HCT116 (cell line): Measurements from ENCODE around the gene TTC33. TPM values are rescaled to one million over a fixed set of nuclear protein-coding genes. Genes with fewer than 3 reads are reported as not detected.

Experiments
- ATAC-seq: fragments of 200-7000 bp; cut with Tn5 transposase; 2 replicates; pipeline ENCODE4 v1.9.1; 2020; ENCODE audit warnings: mild to moderate bottlenecking, moderate library complexity
- BruUV-seq: library from RNA; stranded (reverse); fragments of 400-500 nt; replicated peaks from 2 replicates; lab custom pipeline; 2021; lab: Mats Ljungman, UMichigan
- CTCF ChIA-PET: fragments of 300-600 bp; sonication (Branson Sonifier 250); formaldehyde crosslinking; loops from one replicate; lab custom pipeline; 2021; ENCODE audit warnings: antibody characterized with exemption; lab: Charles Lee
- POLR2A ChIA-PET: fragments of 300-600, 350-600 bp; sonication (Branson Sonifier 250); formaldehyde crosslinking; loops from one replicate; lab custom pipeline; 2021; ENCODE audit warnings: antibody characterized with exemption; lab: Charles Lee
- RAD21 ChIA-PET, 2 experiments: fragments of 300-600 bp; sonication (Branson Sonifier 250); formaldehyde crosslinking; loops; one replicate each; lab custom pipeline; 2023; ENCODE audit warnings: low total read pairs in 2 of 2; ENCODE audit not compliant: uncharacterized antibody in 2 of 2, unreplicated experiment in 2 of 2, low non-redundant PET in 1 of 2; lab: Charles Lee
- DNase-seq: peaks from one replicate; pipeline ENCODE4 v3.0.0-alpha.2; 2010; ENCODE audit warnings: low read depth, low spot score
- H2AFZ ChIP-seq: fragments of 200-600 bp; shearing (Covaris generic), sonication (generic); 2 replicates; pipeline ENCODE4 v1.6.1; 2017; ENCODE audit warnings: low read depth, mixed run types, mixed read lengths, antibody characterized with exemption, low read length; ENCODE audit not compliant: poor library complexity, severe bottlenecking
- H3K27ac ChIP-seq: 2 replicates; pipeline ENCODE4 v1.5.1; 2012; ENCODE audit warnings: low read depth, low read length
- H3K27me3 ChIP-seq: fragments of 200-600 bp; sonication (generic); 2 replicates; pipeline ENCODE4 v1.6.1; 2016; ENCODE audit warnings: mixed run types, low read length, mixed read lengths; ENCODE audit not compliant: insufficient read depth
- H3K36me3 ChIP-seq, 2 experiments: fragments of 200-500 bp in 1 of 2; fragments of 200-600 bp in 1 of 2; sonication (Bioruptor generic) in 1 of 2; sonication (generic) in 1 of 2; 2 replicates each; pipeline versions ENCODE4 v1.5.1 to v1.6.1; 2014 to 2016; ENCODE audit warnings: low read length in 2 of 2, inconsistent platforms in 1 of 2, mixed read lengths in 1 of 2, mixed run types in 1 of 2; ENCODE audit not compliant: insufficient read depth in 2 of 2, control insufficient read depth in 1 of 2
- H3K4me1 ChIP-seq, 2 experiments: fragments of 200-600 bp in 1 of 2; sonication (generic) in 1 of 2; 2 replicates each; pipeline versions ENCODE4 v1.5.1 to v1.6.1; 2012 to 2017; ENCODE audit warnings: low read length in 2 of 2, inconsistent platforms in 1 of 2, mild to moderate bottlenecking in 1 of 2, mixed read lengths in 1 of 2, mixed run types in 1 of 2, moderate library complexity in 1 of 2; ENCODE audit not compliant: insufficient read depth in 2 of 2, control insufficient read depth in 1 of 2
- H3K4me2 ChIP-seq: fragments of 200-600 bp; sonication (generic); 2 replicates; pipeline ENCODE4 v1.6.1; 2017; ENCODE audit warnings: mixed run types, low read length, mixed read lengths
- H3K4me3 ChIP-seq, 2 experiments: fragments of 200-600 bp in 1 of 2; sonication (generic) in 1 of 2; replicated peaks in 1 of 2; 2 replicates each; pipeline ENCODE4 v1.5.1; 2011 to 2016; ENCODE audit warnings: low read length in 2 of 2, control low read depth in 1 of 2, low read depth in 1 of 2, mild to moderate bottlenecking in 1 of 2, mixed read lengths in 1 of 2, mixed run types in 1 of 2
- H3K79me2 ChIP-seq: fragments of 200-600 bp; sonication (generic); 2 replicates; pipeline ENCODE4 v1.6.1; 2017; ENCODE audit warnings: mild to moderate bottlenecking, mixed run types, low read length, moderate library complexity, mixed read lengths; ENCODE audit not compliant: insufficient read depth
- H3K9ac ChIP-seq: fragments of 200-600 bp; sonication (generic); 2 replicates; pipeline ENCODE4 v1.6.1; 2016; ENCODE audit warnings: low read length, mixed read lengths
- H3K9me2 ChIP-seq: fragments of 200-600 bp; sonication (generic), shearing (Covaris generic); 2 replicates; pipeline ENCODE4 v1.6.1; 2017; ENCODE audit warnings: mixed run types, mild to moderate bottlenecking, moderate library complexity; ENCODE audit not compliant: insufficient read depth
- H3K9me3 ChIP-seq, 2 experiments: fragments of 200-500 bp in 1 of 2; fragments of 200-600 bp in 1 of 2; sonication (Bioruptor generic) in 1 of 2; sonication (generic) in 1 of 2; 2 replicates each; pipeline ENCODE4 v1.6.1; 2014 to 2017; ENCODE audit warnings: low read length in 2 of 2, mixed read lengths in 2 of 2, inconsistent platforms in 1 of 2, low read depth in 1 of 2, mild to moderate bottlenecking in 1 of 2, mixed run types in 1 of 2, moderate library complexity in 1 of 2; ENCODE audit not compliant: control insufficient read depth in 1 of 2, insufficient read depth in 1 of 2
- H4K20me1 ChIP-seq: fragments of 200-600 bp; sonication (generic), shearing (Covaris generic); 2 replicates; pipeline ENCODE4 v1.6.1; 2017; ENCODE audit warnings: mixed run types, mild to moderate bottlenecking, moderate library complexity; ENCODE audit not compliant: insufficient read depth
- ATF3 ChIP-seq: IDR thresholded peaks from 2 replicates; pipeline ENCODE4 v1.6.1; 2012
- CBX3 ChIP-seq: IDR thresholded peaks from 2 replicates; pipeline ENCODE4 v1.6.1; 2012; ENCODE audit warnings: low read depth
- CEBPB ChIP-seq: IDR thresholded peaks from 2 replicates; pipeline ENCODE4 v1.6.1; 2012; ENCODE audit warnings: low read depth
- EGR1 ChIP-seq: IDR thresholded peaks from 2 replicates; pipeline ENCODE4 v1.6.1; 2012; ENCODE audit warnings: low read depth
- EZH2 ChIP-seq: fragments of 200-600 bp; sonication (generic); IDR thresholded peaks from 2 replicates; pipeline ENCODE4 v1.6.1; 2017; ENCODE audit warnings: antibody characterized with exemption, mixed run types
- EZH2phosphoT487 ChIP-seq: fragments of 200-600 bp; IDR thresholded peaks from 2 replicates; pipeline ENCODE4 v1.6.1; 2018; ENCODE audit warnings: antibody characterized with exemption, borderline replicate concordance
- POLR2A ChIP-seq: IDR thresholded peaks from 2 replicates; pipeline ENCODE4 v1.7.0; 2011; ENCODE audit warnings: borderline replicate concordance; ENCODE audit not compliant: insufficient read depth, insufficient read length; ENCODE audit errors: extremely low read depth
- POLR2AphosphoS5 ChIP-seq: IDR thresholded peaks from 2 replicates; pipeline ENCODE4 v1.6.1; 2011; ENCODE audit warnings: mild to moderate bottlenecking, low read depth, low read length, moderate library complexity
- RAD21 ChIP-seq: IDR thresholded peaks from 2 replicates; pipeline ENCODE4 v1.6.1; 2012; ENCODE audit warnings: low read depth, mild to moderate bottlenecking
- REST ChIP-seq: IDR thresholded peaks from 2 replicates; pipeline ENCODE4 v1.6.1; 2012; ENCODE audit warnings: low read depth
- SIN3A ChIP-seq: IDR thresholded peaks from 2 replicates; pipeline ENCODE4 v1.6.1; 2012; ENCODE audit warnings: low read depth
- SRF ChIP-seq: IDR thresholded peaks from 2 replicates; pipeline ENCODE4 v1.6.1; 2012; ENCODE audit warnings: low read depth
- YY1 ChIP-seq: IDR thresholded peaks from 2 replicates; pipeline ENCODE4 v1.6.1; 2011; ENCODE audit warnings: low read length, low read depth, moderate library complexity, mild to moderate bottlenecking; ENCODE audit not compliant: insufficient replicate concordance; ENCODE audit errors: extremely low read depth
- ZBTB33 ChIP-seq: IDR thresholded peaks from 2 replicates; pipeline ENCODE4 v1.6.1; 2011; ENCODE audit warnings: mild to moderate bottlenecking, low read length, moderate library complexity; ENCODE audit not compliant: insufficient replicate concordance; ENCODE audit errors: extremely low read depth
- ZNF274 ChIP-seq: fragments of 200-500 bp; sonication (Bioruptor generic); IDR thresholded peaks from 2 replicates; pipeline ENCODE4 v1.6.1; 2014; ENCODE audit warnings: mild to moderate bottlenecking, low read depth, low read length, inconsistent platforms
- intact Hi-C: fragments of 100-400 bp; cut with micrococcal nuclease; formaldehyde crosslinking; loops from 2 replicates; pipeline ENCODE4 v1.10.0; 2022
- total RNA-seq: library from RNA; stranded (reverse); gene quantifications from one replicate; pipeline ENCODE4 v1.2.1, GENCODE V29; 2021; ENCODE audit not compliant: unreplicated experiment

TTC33 gene
- total RNA-seq, 1 experiment from 2014 or later = 14.5 TPM

- TF ChIP-seq SRF (no peak), YY1 (no peak), ZNF274 (no peak), ATF3 (no peak), CEBPB (no peak), EZH2 (no peak), EGR1 (no peak), ZBTB33 (no peak), SIN3A (no peak), REST (no peak), CBX3 (no peak), EZH2phosphoT487 (no peak), POLR2A (no peak), RAD21 (no peak), POLR2AphosphoS5 (no peak)
- ChIA-PET CTCF (no interaction called here), RAD21 (no interaction called here), POLR2A (no interaction called here)
- no peak overlapping the region for H3K27ac ChIP-seq
- H3K36me3 ChIP-seq = no peaks in the 10 kb centered on the region
- H3K4me3 ChIP-seq = no peak overlapping the region
- no peaks in the 10 kb centered on the region for H3K27me3 ChIP-seq
- no peak overlapping the region for H3K4me2 ChIP-seq
- intact Hi-C loops = no loop called here
- no peaks in the 10 kb centered on the region for H3K9me3 ChIP-seq
- no peaks in the 10 kb centered on the region for H3K79me2 ChIP-seq
- no TSS peak for BruUV-seq
- DNase-seq (no peak), ATAC-seq (no peak)
- no peaks in the 10 kb centered on the region for H3K9me2 ChIP-seq
- no peaks in the 10 kb centered on the region for H3K4me1 ChIP-seq
- H3K9ac ChIP-seq = no peak overlapping the region
- H4K20me1 ChIP-seq = no peaks in the 10 kb centered on the region
- H2AFZ ChIP-seq = no peak overlapping the region
These were observed 124.5 kb downstream of the TTC33 start for GRCh38 chr5:40631236-40631635.
